GM12878 (cell line): ENCODE data around the gene MBNL1. TPM values are rescaled to one million over a fixed set of nuclear protein-coding genes. Genes with fewer than 3 reads are reported as not detected.

Source experiments
- ATF7 ChIP-seq: fragments of 450-650 bp; IDR thresholded peaks from 2 replicates; pipeline ENCODE4 v1.6.1; 2016; ENCODE audit warnings: low read depth, mild to moderate bottlenecking
- BRCA1 ChIP-seq: IDR thresholded peaks from 2 replicates; pipeline ENCODE4 v1.6.1; 2011; ENCODE audit warnings: low read depth, low read length, improper control_type of control experiment
- CHD2 ChIP-seq: IDR thresholded peaks from 2 replicates; pipeline ENCODE4 v1.6.1; 2011; ENCODE audit warnings: low read depth, low read length, improper control_type of control experiment, borderline replicate concordance
- FOXK2 ChIP-seq: fragments of 450-650 bp; IDR thresholded peaks from 2 replicates; pipeline ENCODE4 v1.6.1; 2017; ENCODE audit warnings: mild to moderate bottlenecking, moderate library complexity
- MEF2B ChIP-seq: fragments of 450-650 bp; IDR thresholded peaks from 2 replicates; pipeline ENCODE4 v1.6.1; 2018; ENCODE audit warnings: mild to moderate bottlenecking, moderate library complexity; ENCODE audit not compliant: partially characterized antibody, poor library complexity, severe bottlenecking
- NFIC ChIP-seq: IDR thresholded peaks from 2 replicates; pipeline ENCODE4 v1.6.1; 2012; ENCODE audit warnings: low read depth, mild to moderate bottlenecking, inconsistent platforms, low read length, moderate library complexity
- PKNOX1 ChIP-seq: fragments of 450-650 bp; IDR thresholded peaks from 2 replicates; pipeline ENCODE4 v1.6.1; 2016; ENCODE audit warnings: mild to moderate bottlenecking
- SRF ChIP-seq, 2 experiments: IDR thresholded peaks; 2 replicates each; pipeline ENCODE4 v1.6.1; 2011; ENCODE audit warnings: low read depth in 2 of 2, low read length in 2 of 2, mild to moderate bottlenecking in 1 of 2, moderate library complexity in 1 of 2
- ZNF207 ChIP-seq: fragments of 450-650 bp; IDR thresholded peaks from 2 replicates; pipeline ENCODE4 v1.6.1; 2014; ENCODE audit warnings: antibody characterized with exemption, mild to moderate bottlenecking, borderline replicate concordance
- polyA plus RNA-seq, 11 experiments: library from polyadenylated mRNA; depleted of rRNA in 4 of 11; unstranded in 6 of 11; stranded (reverse) in 5 of 11; fragments of >200 nt; fragmentation: Nextera tagmentation in 4 of 11; fragmentation: Illumina TruSeq in 1 of 11; extraction: Ambion mirVana in 4 of 11; extraction: Trizol in 1 of 11; gene quantifications; 1 replicate in 1 of 11; 2 replicates in 10 of 11; pipeline versions ENCODE4 v1.2.1 to v1.2.3, GENCODE V29; 2011 to 2016; ENCODE audit warnings: inconsistent platforms in 2 of 11, missing spikeins in 2 of 11, low read depth in 1 of 11
- small RNA-seq: library from RNA; depleted of rRNA; stranded (forward); fragments of <200 nt; gene quantifications from one replicate; pipeline ENCODE3, GENCODE V24; 2014
- total RNA-seq, 4 experiments: library from RNA; depleted of rRNA in 3 of 4; stranded (reverse); fragments of >200 nt in 3 of 4; fragmentation: Illumina TruSeq in 1 of 4; extraction: Trizol in 1 of 4; gene quantifications; 2 replicates each; pipeline versions ENCODE4 v1.2.1 to v1.2.3, GENCODE V29; 2013 to 2021
- TF ChIP-seq, protein P1 (sequence below): IDR thresholded peaks from 2 replicates; pipeline ENCODE4 v1.6.1; 2012; ENCODE audit warnings: improper control_type of control experiment, low read depth, low read length; ENCODE audit not compliant: insufficient replicate concordance

The MBNL1 gene
- total and polyA plus RNA-seq, 10 of the 15 experiments (the other 5 are each of a cell fraction or from before 2014, with no cell fraction given): 59.6 to 337 (median 143) TPM

- TF ChIP-seq, protein P1, sequence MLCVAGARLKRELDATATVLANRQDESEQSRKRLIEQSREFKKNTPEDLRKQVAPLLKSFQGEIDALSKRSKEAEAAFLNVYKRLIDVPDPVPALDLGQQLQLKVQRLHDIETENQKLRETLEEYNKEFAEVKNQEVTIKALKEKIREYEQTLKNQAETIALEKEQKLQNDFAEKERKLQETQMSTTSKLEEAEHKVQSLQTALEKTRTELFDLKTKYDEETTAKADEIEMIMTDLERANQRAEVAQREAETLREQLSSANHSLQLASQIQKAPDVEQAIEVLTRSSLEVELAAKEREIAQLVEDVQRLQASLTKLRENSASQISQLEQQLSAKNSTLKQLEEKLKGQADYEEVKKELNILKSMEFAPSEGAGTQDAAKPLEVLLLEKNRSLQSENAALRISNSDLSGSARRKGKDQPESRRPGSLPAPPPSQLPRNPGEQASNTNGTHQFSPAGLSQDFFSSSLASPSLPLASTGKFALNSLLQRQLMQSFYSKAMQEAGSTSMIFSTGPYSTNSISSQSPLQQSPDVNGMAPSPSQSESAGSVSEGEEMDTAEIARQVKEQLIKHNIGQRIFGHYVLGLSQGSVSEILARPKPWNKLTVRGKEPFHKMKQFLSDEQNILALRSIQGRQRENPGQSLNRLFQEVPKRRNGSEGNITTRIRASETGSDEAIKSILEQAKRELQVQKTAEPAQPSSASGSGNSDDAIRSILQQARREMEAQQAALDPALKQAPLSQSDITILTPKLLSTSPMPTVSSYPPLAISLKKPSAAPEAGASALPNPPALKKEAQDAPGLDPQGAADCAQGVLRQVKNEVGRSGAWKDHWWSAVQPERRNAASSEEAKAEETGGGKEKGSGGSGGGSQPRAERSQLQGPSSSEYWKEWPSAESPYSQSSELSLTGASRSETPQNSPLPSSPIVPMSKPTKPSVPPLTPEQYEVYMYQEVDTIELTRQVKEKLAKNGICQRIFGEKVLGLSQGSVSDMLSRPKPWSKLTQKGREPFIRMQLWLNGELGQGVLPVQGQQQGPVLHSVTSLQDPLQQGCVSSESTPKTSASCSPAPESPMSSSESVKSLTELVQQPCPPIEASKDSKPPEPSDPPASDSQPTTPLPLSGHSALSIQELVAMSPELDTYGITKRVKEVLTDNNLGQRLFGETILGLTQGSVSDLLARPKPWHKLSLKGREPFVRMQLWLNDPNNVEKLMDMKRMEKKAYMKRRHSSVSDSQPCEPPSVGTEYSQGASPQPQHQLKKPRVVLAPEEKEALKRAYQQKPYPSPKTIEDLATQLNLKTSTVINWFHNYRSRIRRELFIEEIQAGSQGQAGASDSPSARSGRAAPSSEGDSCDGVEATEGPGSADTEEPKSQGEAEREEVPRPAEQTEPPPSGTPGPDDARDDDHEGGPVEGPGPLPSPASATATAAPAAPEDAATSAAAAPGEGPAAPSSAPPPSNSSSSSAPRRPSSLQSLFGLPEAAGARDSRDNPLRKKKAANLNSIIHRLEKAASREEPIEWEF: peak; percentile 29
- peak; percentile 64 for TF ChIP-seq MEF2B
- no peak for TF ChIP-seq CHD2
- peak; percentile 82 for TF ChIP-seq NFIC
- no peak for TF ChIP-seq FOXK2
- TF ChIP-seq BRCA1: no peak
- TF ChIP-seq ATF7: peak; percentile 54; the same call in 1 of the 2 replicates
- no peak for TF ChIP-seq SRF (IDR thresholded peaks at IDR 0.05; ENCODE audit: low read depth in 2 of 2, low read length in 2 of 2)
- TF ChIP-seq PKNOX1: peak; percentile 66
- no peak for TF ChIP-seq ZNF207
These were observed 244.7 kb downstream of the MBNL1 start (continued) for GRCh38 chr3:152513301-152513960.

Small RNA genes within 50 kb of the gene (small RNA-seq; reads per million reads assigned to genes)
- gene RF00019: not detected
